GM12878 (cell line): Measurements from ENCODE around the gene SNAP47. TPM values are rescaled to one million over a fixed set of nuclear protein-coding genes. Genes with fewer than 3 reads are reported as not detected.
A peak's percentile ranks its signal among the peaks of the same experiment; 100 is the strongest.

Source experiments
- ATAC-seq: fragments of 200-7000 bp; cut with Tn5 transposase; 3 replicates; pipeline ENCODE4 v1.9.1; 2020; ENCODE audit warnings: mild to moderate bottlenecking, moderate library complexity
- BruUV-seq: library from RNA; stranded (reverse); fragments of 400-500 nt; replicated peaks from 2 replicates; lab custom pipeline; 2021; lab: Mats Ljungman, UMichigan
- CTCF ChIA-PET: fragments of 300-600 bp; sonication (Branson Sonifier 250); formaldehyde crosslinking; extraction: SDS; loops from one replicate; lab custom pipeline; 2021; ENCODE audit warnings: inconsistent platforms; lab: Yijun Ruan, JAX
- POLR2A ChIA-PET: fragments of 350-600 bp; formaldehyde crosslinking; extraction: SDS; loops from one replicate; lab custom pipeline; 2021; ENCODE audit warnings: inconsistent platforms; lab: Charles Lee
- RAD21 ChIA-PET: fragments of 300-600 bp; sonication (Branson Sonifier 250); formaldehyde crosslinking; loops from one replicate; lab custom pipeline; 2023; ENCODE audit warnings: antibody characterized with exemption; ENCODE audit not compliant: unreplicated experiment; lab: Charles Lee
- SMC1A ChIA-PET: fragments of 300-600 bp; sonication (Branson Sonifier 250); formaldehyde crosslinking; loops from one replicate; lab custom pipeline; 2023; ENCODE audit not compliant: unreplicated experiment, uncharacterized antibody; lab: Charles Lee
- DNase-seq: peaks from one replicate; pipeline ENCODE4 v3.0.0-alpha.2; 2011; ENCODE audit warnings: low read depth, low spot score
- FAIRE-seq: peaks from 3 replicates; lab custom pipeline; 2011; peaks lifted over from hg19 to GRCh38; lab: Jason Lieb, UNC
- H2AFZ ChIP-seq: 2 replicates; pipeline ENCODE4 v1.6.0; 2011; ENCODE audit warnings: low read depth, low read length, control low read depth; ENCODE audit not compliant: control insufficient read depth
- H3K27ac ChIP-seq: 2 replicates; pipeline ENCODE4 v1.5.1; 2011; ENCODE audit warnings: control low read depth; ENCODE audit not compliant: control insufficient read depth, insufficient read depth
- H3K27me3 ChIP-seq, 2 experiments: replicated peaks in 1 of 2; 2 replicates each; pipeline versions ENCODE4 v1.6.0 to v1.6.1; 2011; ENCODE audit warnings: low read length in 1 of 2; ENCODE audit not compliant: control insufficient read depth in 2 of 2, insufficient read depth in 2 of 2
- H3K36me3 ChIP-seq, 2 experiments: 2 replicates each; pipeline ENCODE4 v1.5.1; 2011; ENCODE audit warnings: low read length in 1 of 2; ENCODE audit not compliant: control insufficient read depth in 2 of 2, insufficient read depth in 2 of 2
- H3K4me1 ChIP-seq: 2 replicates; pipeline ENCODE4 v1.6.1; 2011; ENCODE audit warnings: mild to moderate bottlenecking, low read length, moderate library complexity, mixed read lengths; ENCODE audit not compliant: control insufficient read depth, insufficient read depth
- H3K4me2 ChIP-seq: 2 replicates; pipeline ENCODE4 v1.6.0; 2011; ENCODE audit warnings: control low read depth; ENCODE audit not compliant: control insufficient read depth, insufficient read depth
- H3K4me3 ChIP-seq: fragments of 200-600 bp; sonication (generic); 2 replicates; pipeline ENCODE4 v1.5.1; 2016
- H3K79me2 ChIP-seq: 2 replicates; pipeline ENCODE4 v1.6.0; 2011; ENCODE audit warnings: low read length; ENCODE audit not compliant: control insufficient read depth, insufficient read depth
- H3K9ac ChIP-seq: 2 replicates; pipeline ENCODE4 v1.8.0; 2011; ENCODE audit warnings: low read length, control low read depth, mixed read lengths; ENCODE audit not compliant: control insufficient read depth, insufficient read depth
- H3K9me3 ChIP-seq: replicated peaks from 3 replicates; pipeline ENCODE4 v1.5.1; 2011; ENCODE audit warnings: mild to moderate bottlenecking, low read length; ENCODE audit not compliant: control insufficient read depth, insufficient read depth
- H4K20me1 ChIP-seq: 2 replicates; pipeline ENCODE4 v1.6.0; 2011; ENCODE audit not compliant: control insufficient read depth, insufficient read depth
- DPF2 ChIP-seq: fragments of 450-650 bp; IDR thresholded peaks from 2 replicates; pipeline ENCODE4 v1.6.1; 2017; ENCODE audit warnings: mild to moderate bottlenecking
- IKZF2 ChIP-seq, 2 experiments: fragments of 450-650 bp; IDR thresholded peaks; 2 replicates each; pipeline ENCODE4 v1.6.1; 2017; ENCODE audit warnings: mild to moderate bottlenecking in 2 of 2, moderate library complexity in 2 of 2
- MEF2B ChIP-seq: fragments of 450-650 bp; IDR thresholded peaks from 2 replicates; pipeline ENCODE4 v1.6.1; 2018; ENCODE audit warnings: mild to moderate bottlenecking, moderate library complexity; ENCODE audit not compliant: partially characterized antibody, poor library complexity, severe bottlenecking
- MTA2 ChIP-seq: fragments of 450-650 bp; IDR thresholded peaks from 2 replicates; pipeline ENCODE4 v1.6.1; 2016; ENCODE audit warnings: low read depth, mild to moderate bottlenecking, moderate library complexity
- MTA3 ChIP-seq: IDR thresholded peaks from 2 replicates; pipeline ENCODE4 v1.6.1; 2012; ENCODE audit warnings: low read length, inconsistent platforms, borderline replicate concordance
- MYB ChIP-seq: fragments of 150-350 bp; IDR thresholded peaks from 2 replicates; pipeline ENCODE4 v1.6.1; 2014; ENCODE audit warnings: mild to moderate bottlenecking, low read depth, low read length, borderline replicate concordance
- NFIC ChIP-seq: IDR thresholded peaks from 2 replicates; pipeline ENCODE4 v1.6.1; 2012; ENCODE audit warnings: low read depth, mild to moderate bottlenecking, inconsistent platforms, low read length, moderate library complexity
- NFYB ChIP-seq: IDR thresholded peaks from 2 replicates; pipeline ENCODE4 v1.6.1; 2011; ENCODE audit warnings: low read depth, mild to moderate bottlenecking, low read length, improper control_type of control experiment, moderate library complexity; ENCODE audit not compliant: insufficient read depth
- PAX8 ChIP-seq: fragments of 450-650 bp; IDR thresholded peaks from 2 replicates; pipeline ENCODE4 v1.6.1; 2017; ENCODE audit warnings: mild to moderate bottlenecking, moderate library complexity
- POLR2AphosphoS5 ChIP-seq: IDR thresholded peaks from 2 replicates; pipeline ENCODE4 v1.6.1; 2011; ENCODE audit warnings: mild to moderate bottlenecking, low read length, inconsistent platforms
- RAD21 ChIP-seq: IDR thresholded peaks from 2 replicates; pipeline ENCODE4 v1.6.1; 2011; ENCODE audit warnings: mild to moderate bottlenecking, low read depth, low read length, moderate library complexity; ENCODE audit not compliant: insufficient read depth
- SMAD5 ChIP-seq: IDR thresholded peaks from 2 replicates; pipeline ENCODE4 v1.6.1; 2016; ENCODE audit warnings: antibody characterized with exemption, low read depth
- STAT3 ChIP-seq: IDR thresholded peaks from 2 replicates; pipeline ENCODE4 v1.6.1; 2011; ENCODE audit warnings: low read depth, low read length, improper control_type of control experiment
- ZNF384 ChIP-seq: IDR thresholded peaks from 2 replicates; pipeline ENCODE4 v1.6.1; 2012; ENCODE audit warnings: low read depth, mild to moderate bottlenecking, low read length, improper control_type of control experiment, borderline replicate concordance
- WGBS: methylation state at CpG from one replicate; pipeline ENCODE4 v1.1.6; 2016; ENCODE audit warnings: low lambda C conversion rate; ENCODE audit not compliant: insufficient replicate concordance, insufficient coverage; ENCODE audit errors: missing lambda C conversion rate; 5-methylcytosine and 5-hydroxymethylcytosine counted together
- in situ Hi-C: fragments of 300-500 bp; cut with MboI; formaldehyde crosslinking; loops from 9 replicates; pipeline ENCODE4 v1.14.3; 2018; ENCODE audit warnings: mixed read lengths
- intact Hi-C: fragments of 100-400 bp; cut with micrococcal nuclease; formaldehyde crosslinking; loops from one replicate; pipeline ENCODE4 v1.14.2; 2022; ENCODE audit not compliant: unreplicated experiment
- polyA plus RNA-seq, 11 experiments: library from polyadenylated mRNA; depleted of rRNA in 4 of 11; unstranded in 6 of 11; stranded (reverse) in 5 of 11; fragments of >200 nt; fragmentation: Nextera tagmentation in 4 of 11; fragmentation: Illumina TruSeq in 1 of 11; extraction: Ambion mirVana in 4 of 11; extraction: Trizol in 1 of 11; gene quantifications; 1 replicate in 1 of 11; 2 replicates in 10 of 11; pipeline versions ENCODE4 v1.2.1 to v1.2.3, GENCODE V29; 2011 to 2016; ENCODE audit warnings: inconsistent platforms in 2 of 11, missing spikeins in 2 of 11, low read depth in 1 of 11
- total RNA-seq, 4 experiments: library from RNA; depleted of rRNA in 3 of 4; stranded (reverse); fragments of >200 nt in 3 of 4; fragmentation: Illumina TruSeq in 1 of 4; extraction: Trizol in 1 of 4; gene quantifications; 2 replicates each; pipeline versions ENCODE4 v1.2.1 to v1.2.3, GENCODE V29; 2013 to 2021
- TF ChIP-seq, protein P1 (sequence below): IDR thresholded peaks from 2 replicates; pipeline ENCODE4 v1.6.1; 2012; ENCODE audit warnings: low read length, inconsistent platforms
- TF ChIP-seq, protein P2 (sequence below): fragments of 150-350 bp; IDR thresholded peaks from 2 replicates; pipeline ENCODE4 v1.6.1; 2014; ENCODE audit warnings: mild to moderate bottlenecking, low read depth, low read length
- TF ChIP-seq, protein P3 (sequence below): IDR thresholded peaks from 2 replicates; pipeline ENCODE4 v1.6.1; 2012; ENCODE audit warnings: low read depth, low read length, improper control_type of control experiment
- TF ChIP-seq, protein P4 (sequence below): IDR thresholded peaks from 2 replicates; pipeline ENCODE4 v1.6.1; 2012; ENCODE audit warnings: low read depth, low read length, improper control_type of control experiment

The SNAP47 gene
- total and polyA plus RNA-seq, 10 of the 15 experiments (the other 5 are each of a cell fraction or from before 2014, with no cell fraction given), result 1.3 to 39.6 (median 25.2) TPM

DNA sequence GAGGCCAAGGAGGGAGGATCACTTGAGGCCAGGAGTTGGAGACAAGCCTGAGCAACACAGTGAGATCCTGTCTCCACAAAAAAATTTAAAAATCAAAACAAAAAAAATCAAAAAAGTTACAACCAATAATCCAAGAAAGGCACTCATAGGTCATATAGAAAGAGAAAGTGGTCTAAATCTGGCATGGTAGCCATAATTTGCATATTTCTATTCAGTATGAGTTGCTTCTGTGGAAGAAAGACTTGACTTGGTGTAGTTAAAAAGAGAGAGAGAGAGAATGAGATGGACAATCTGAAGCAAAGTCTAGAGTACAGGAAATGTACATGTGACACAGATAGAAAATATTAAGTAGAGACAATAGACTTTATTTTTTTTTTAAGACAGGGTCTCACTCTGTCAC is 22.6 kb upstream of the SNAP47 start (continued):
- TF ChIP-seq MYB (no peak), NFIC (0 out of 2 replicates have a peak, but pooled peaks have one; percentile 27), MEF2B (peak; percentile 74), NFYB (no peak), IKZF2 (IDR thresholded peaks at IDR 0.05) (no peak), MTA2 (0 out of 2 replicates have a peak, but pooled peaks have one; percentile 11)
- TF ChIP-seq, protein P1, sequence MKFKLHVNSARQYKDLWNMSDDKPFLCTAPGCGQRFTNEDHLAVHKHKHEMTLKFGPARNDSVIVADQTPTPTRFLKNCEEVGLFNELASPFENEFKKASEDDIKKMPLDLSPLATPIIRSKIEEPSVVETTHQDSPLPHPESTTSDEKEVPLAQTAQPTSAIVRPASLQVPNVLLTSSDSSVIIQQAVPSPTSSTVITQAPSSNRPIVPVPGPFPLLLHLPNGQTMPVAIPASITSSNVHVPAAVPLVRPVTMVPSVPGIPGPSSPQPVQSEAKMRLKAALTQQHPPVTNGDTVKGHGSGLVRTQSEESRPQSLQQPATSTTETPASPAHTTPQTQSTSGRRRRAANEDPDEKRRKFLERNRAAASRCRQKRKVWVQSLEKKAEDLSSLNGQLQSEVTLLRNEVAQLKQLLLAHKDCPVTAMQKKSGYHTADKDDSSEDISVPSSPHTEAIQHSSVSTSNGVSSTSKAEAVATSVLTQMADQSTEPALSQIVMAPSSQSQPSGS, result peak; percentile 36; the same call in 1 of the 2 replicates
- TF ChIP-seq, protein P2, sequence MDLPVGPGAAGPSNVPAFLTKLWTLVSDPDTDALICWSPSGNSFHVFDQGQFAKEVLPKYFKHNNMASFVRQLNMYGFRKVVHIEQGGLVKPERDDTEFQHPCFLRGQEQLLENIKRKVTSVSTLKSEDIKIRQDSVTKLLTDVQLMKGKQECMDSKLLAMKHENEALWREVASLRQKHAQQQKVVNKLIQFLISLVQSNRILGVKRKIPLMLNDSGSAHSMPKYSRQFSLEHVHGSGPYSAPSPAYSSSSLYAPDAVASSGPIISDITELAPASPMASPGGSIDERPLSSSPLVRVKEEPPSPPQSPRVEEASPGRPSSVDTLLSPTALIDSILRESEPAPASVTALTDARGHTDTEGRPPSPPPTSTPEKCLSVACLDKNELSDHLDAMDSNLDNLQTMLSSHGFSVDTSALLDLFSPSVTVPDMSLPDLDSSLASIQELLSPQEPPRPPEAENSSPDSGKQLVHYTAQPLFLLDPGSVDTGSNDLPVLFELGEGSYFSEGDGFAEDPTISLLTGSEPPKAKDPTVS, result no peak

DNA sequence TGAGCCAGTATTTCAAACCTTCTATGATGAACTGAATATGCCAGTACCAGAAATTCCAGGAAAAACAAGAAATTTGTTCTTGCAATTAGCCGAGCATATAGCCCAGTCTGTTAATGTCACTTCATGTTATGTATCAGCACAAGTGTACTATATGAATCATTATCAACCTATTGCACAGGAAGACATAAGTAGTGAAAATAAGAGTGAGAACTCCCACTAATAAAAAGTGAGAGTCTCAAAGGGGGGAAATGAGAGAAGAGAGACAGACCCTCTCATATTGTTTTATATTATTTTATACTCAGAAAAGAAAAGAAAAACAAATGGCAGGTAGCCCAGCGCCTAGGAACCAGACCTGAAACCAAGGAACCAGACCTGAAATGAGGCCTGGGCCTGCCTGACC is 16.3 kb upstream of the SNAP47 start:
- ChIA-PET CTCF (no interaction called here), POLR2A (no interaction called here), SMC1A (no interaction called here), RAD21 (no interaction called here)
- Histone ChIP-seq H3K79me2 (no peaks in the 10 kb centered on the region), H3K4me2 (no peak overlapping the region), H3K9me3 (peaks cover 12% of the 10 kb centered on the region; the same call in 2 of the 3 replicates), H4K20me1 (no peaks in the 10 kb centered on the region), H3K27me3 (no peaks in the 10 kb centered on the region), H3K9ac (no peak overlapping the region), H2AFZ (no peak overlapping the region), H3K27ac (no peak overlapping the region), H3K4me1 (no peaks in the 10 kb centered on the region), H3K36me3 (no peaks in the 10 kb centered on the region), H3K4me3 (no peak overlapping the region)
- intact Hi-C loops, result no loop called here
- WGBS, result 0% methylated on average over 2 of the region's 2 CpGs
- ATAC-seq (no peak), DNase-seq (no peak), FAIRE-seq (no peak)
- in situ Hi-C loops, result no loop called here
- no TSS peak for BruUV-seq
- no peak for TF ChIP-seq MTA3
- no peak for TF ChIP-seq SMAD5
- no peak for TF ChIP-seq STAT3
- no peak for TF ChIP-seq DPF2
- TF ChIP-seq PAX8, result no peak
- TF ChIP-seq, protein P3, sequence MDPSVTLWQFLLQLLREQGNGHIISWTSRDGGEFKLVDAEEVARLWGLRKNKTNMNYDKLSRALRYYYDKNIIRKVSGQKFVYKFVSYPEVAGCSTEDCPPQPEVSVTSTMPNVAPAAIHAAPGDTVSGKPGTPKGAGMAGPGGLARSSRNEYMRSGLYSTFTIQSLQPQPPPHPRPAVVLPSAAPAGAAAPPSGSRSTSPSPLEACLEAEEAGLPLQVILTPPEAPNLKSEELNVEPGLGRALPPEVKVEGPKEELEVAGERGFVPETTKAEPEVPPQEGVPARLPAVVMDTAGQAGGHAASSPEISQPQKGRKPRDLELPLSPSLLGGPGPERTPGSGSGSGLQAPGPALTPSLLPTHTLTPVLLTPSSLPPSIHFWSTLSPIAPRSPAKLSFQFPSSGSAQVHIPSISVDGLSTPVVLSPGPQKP, result no peak
- TF ChIP-seq, protein P4, sequence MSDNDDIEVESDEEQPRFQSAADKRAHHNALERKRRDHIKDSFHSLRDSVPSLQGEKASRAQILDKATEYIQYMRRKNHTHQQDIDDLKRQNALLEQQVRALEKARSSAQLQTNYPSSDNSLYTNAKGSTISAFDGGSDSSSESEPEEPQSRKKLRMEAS, result no peak
- TF ChIP-seq ZNF384, result no peak
- TF ChIP-seq RAD21, result no peak
- TF ChIP-seq POLR2AphosphoS5, result no peak
